ENCODE results near the gene GPSM1. TPM values are rescaled to one million over a fixed set of nuclear protein-coding genes. Genes with fewer than 3 reads are reported as not detected.

The GPSM1 gene
- total RNA-seq, 1 donor from 2014 or later = 59.4 TPM

- no peak overlapping the region for H3K27ac Mint-ChIP-seq (ENCODE audit: unreplicated experiment)
These were observed 26.5 kb upstream of the GPSM1 start for GRCh38 chr9:136300866-136301265.

DNA sequence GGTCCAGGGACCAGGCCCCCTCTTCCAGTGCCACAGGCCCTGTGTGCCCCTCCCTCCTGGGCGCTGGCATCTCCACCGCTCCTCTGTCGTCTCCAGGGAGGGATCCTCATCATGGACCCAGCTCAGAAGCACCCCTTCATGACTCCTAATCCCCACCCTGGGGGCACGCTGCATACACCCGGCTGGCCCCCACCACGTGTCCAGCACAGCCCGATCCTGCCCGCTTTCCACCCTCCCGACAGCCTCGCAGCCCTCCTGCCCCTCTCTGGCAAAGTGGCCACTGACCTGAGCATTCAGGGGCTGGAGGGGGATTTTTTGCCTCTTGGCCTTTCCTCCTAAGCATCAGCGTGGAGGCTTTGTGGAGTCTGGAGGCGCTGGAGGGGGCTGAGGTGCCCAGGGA lies 24.8 kb upstream of the GPSM1 start:
- no peak overlapping the region for H3K4me3 Mint-ChIP-seq (ENCODE audit: unreplicated experiment)
- TF ChIP-seq CTCF (IDR thresholded peaks at IDR 0.05; ENCODE audit: insufficient read depth, low read depth, low read length) (no peak), EZH2 (IDR thresholded peaks at IDR 0.05; ENCODE audit: insufficient read depth, low read length) (no peak)
- H3K36me3 Mint-ChIP-seq (ENCODE audit: low read depth, unreplicated experiment) = no peaks in the 10 kb centered on the region

More at GRCh38 chr9:136300866-136301265, 26.5 kb upstream of the GPSM1 start:
- no peak overlapping the region for H3K4me3 Mint-ChIP-seq (ENCODE audit: unreplicated experiment)
- Histone ChIP-seq H3K9ac (ENCODE audit: low read length) (no peak overlapping the region), H3K27ac (ENCODE audit: low read depth, low read length) (no peak overlapping the region), H3K9me3 (ENCODE audit: insufficient read depth, low read depth, low read length) (no peaks in the 10 kb centered on the region), H3K4me1 (ENCODE audit: insufficient read depth, low read length) (no peaks in the 10 kb centered on the region), H2AFZ (ENCODE audit: low read depth, low read length) (no peak overlapping the region), H3K4me2 (ENCODE audit: low read length) (no peak overlapping the region), H3K79me2 (ENCODE audit: insufficient read depth, low read length) (no peaks in the 10 kb centered on the region), H3K27me3 (ENCODE audit: insufficient read depth, low read length) (peaks cover 13% of the 10 kb centered on the region), H3K36me3 (ENCODE audit: insufficient read depth, low read length) (no peaks in the 10 kb centered on the region), H3K4me3 (ENCODE audit: insufficient read depth, low read depth, low read length) (no peak overlapping the region), H4K20me1 (ENCODE audit: insufficient read depth, low read length) (no peaks in the 10 kb centered on the region)
- no peaks in the 10 kb centered on the region for H3K36me3 Mint-ChIP-seq (ENCODE audit: low read depth, unreplicated experiment)
- peaks cover 30% of the 10 kb centered on the region for H3K27me3 Mint-ChIP-seq (ENCODE audit: low read depth, unreplicated experiment)
- no peaks in the 10 kb centered on the region for H3K9me3 Mint-ChIP-seq (ENCODE audit: unreplicated experiment)
- TF ChIP-seq EZH2 (IDR thresholded peaks at IDR 0.05; ENCODE audit: insufficient read depth, low read length) (no peak), CTCF (IDR thresholded peaks at IDR 0.05; ENCODE audit: insufficient read depth, low read depth, low read length) (no peak)
- DNase-seq (ENCODE audit: low read depth) (no peak), FAIRE-seq (no peak)
- no peaks in the 10 kb centered on the region for H3K4me1 Mint-ChIP-seq (ENCODE audit: low read depth, unreplicated experiment)

GRCh38 chr9:136303066-136303824 lies 24.1 kb upstream of the GPSM1 start:
- H3K9me3 Mint-ChIP-seq (ENCODE audit: unreplicated experiment) = no peaks in the 10 kb centered on the region
- H3K27me3 Mint-ChIP-seq (ENCODE audit: low read depth, unreplicated experiment) = peaks cover 24% of the 10 kb centered on the region
- DNase-seq (ENCODE audit: low read depth) (no peak), FAIRE-seq (no peak)
- H3K27me3 ChIP-seq (ENCODE audit: insufficient read depth, low read length) = peaks cover 8% of the 10 kb centered on the region
- H3K9me3 ChIP-seq (ENCODE audit: insufficient read depth, low read depth, low read length) = no peaks in the 10 kb centered on the region
- no peaks in the 10 kb centered on the region for H3K36me3 Mint-ChIP-seq (ENCODE audit: low read depth, unreplicated experiment)
- H3K4me3 Mint-ChIP-seq (ENCODE audit: unreplicated experiment) = no peak overlapping the region
- no peak overlapping the region for H3K9ac ChIP-seq (ENCODE audit: low read length)
- H3K79me2 ChIP-seq (ENCODE audit: insufficient read depth, low read length) = no peaks in the 10 kb centered on the region
- no peaks in the 10 kb centered on the region for H3K36me3 ChIP-seq (ENCODE audit: insufficient read depth, low read length)
- H2AFZ ChIP-seq (ENCODE audit: low read depth, low read length) = no peak overlapping the region
- H3K4me3 ChIP-seq (ENCODE audit: insufficient read depth, low read depth, low read length) = no peak overlapping the region
- H3K4me1 Mint-ChIP-seq (ENCODE audit: low read depth, unreplicated experiment) = no peaks in the 10 kb centered on the region
- no peaks in the 10 kb centered on the region for H3K4me1 ChIP-seq (ENCODE audit: insufficient read depth, low read length)
- peaks cover 7% of the 10 kb centered on the region for H4K20me1 ChIP-seq (ENCODE audit: insufficient read depth, low read length)
- H3K4me2 ChIP-seq (ENCODE audit: low read length) = no peak overlapping the region
- no peak overlapping the region for H3K27ac Mint-ChIP-seq (ENCODE audit: unreplicated experiment)
- TF ChIP-seq CTCF (IDR thresholded peaks at IDR 0.05; ENCODE audit: insufficient read depth, low read depth, low read length) (no peak), EZH2 (IDR thresholded peaks at IDR 0.05; ENCODE audit: insufficient read depth, low read length) (no peak)
- no peak overlapping the region for H3K27ac ChIP-seq (ENCODE audit: low read depth, low read length)

More for the DNA sequence above, 24.8 kb upstream of the GPSM1 start:
- Histone ChIP-seq H3K4me2 (ENCODE audit: low read length) (no peak overlapping the region), H4K20me1 (ENCODE audit: insufficient read depth, low read length) (peaks cover 4% of the 10 kb centered on the region), H3K4me1 (ENCODE audit: insufficient read depth, low read length) (no peaks in the 10 kb centered on the region), H3K27ac (ENCODE audit: low read depth, low read length) (no peak overlapping the region), H3K4me3 (ENCODE audit: insufficient read depth, low read depth, low read length) (no peak overlapping the region), H3K36me3 (ENCODE audit: insufficient read depth, low read length) (no peaks in the 10 kb centered on the region), H3K27me3 (ENCODE audit: insufficient read depth, low read length) (peaks cover 8% of the 10 kb centered on the region), H3K9ac (ENCODE audit: low read length) (no peak overlapping the region), H3K79me2 (ENCODE audit: insufficient read depth, low read length) (no peaks in the 10 kb centered on the region), H2AFZ (ENCODE audit: low read depth, low read length) (no peak overlapping the region), H3K9me3 (ENCODE audit: insufficient read depth, low read depth, low read length) (no peaks in the 10 kb centered on the region)
- no peak for DNase-seq (ENCODE audit: low read depth)
- no peaks in the 10 kb centered on the region for H3K9me3 Mint-ChIP-seq (ENCODE audit: unreplicated experiment)
- no peak for FAIRE-seq
- H3K27me3 Mint-ChIP-seq (ENCODE audit: low read depth, unreplicated experiment) = peaks cover 27% of the 10 kb centered on the region
- no peaks in the 10 kb centered on the region for H3K4me1 Mint-ChIP-seq (ENCODE audit: low read depth, unreplicated experiment)
- H3K27ac Mint-ChIP-seq (ENCODE audit: unreplicated experiment) = no peak overlapping the region
